Measurements from ENCODE around the gene PPIL3.
A peak's percentile ranks its signal among the peaks of the same experiment; 100 is the strongest.
"Not testable (repeated sequence)": the region's sequence is repeated elsewhere in the genome, so short reads cannot be mapped to it uniquely, and the experiment has no call there.

PPIL3 gene

GRCh38 chr2:200888704-200889625 lies at the start of gene PPIL3, which contains the start of gene NIF3L1:
PPIL3 (minus strand) TSS chr2:200889077; CDS start chr2:200887615, 1,462 bp downstream.
NIF3L1 (plus strand) TSS chr2:200889371; CDS start chr2:200891944, 2,573 bp downstream.
- DNase-seq (ENCODE audit: low spot score), result peak; percentile 99

- no peak for DNase-seq (ENCODE audit: low spot score)
These were observed 42.2 kb upstream of the PPIL3 start for GRCh38 chr2:200930947-200931626.

- no peak for DNase-seq (ENCODE audit: low spot score)
These were observed 40.7 kb upstream of the PPIL3 start for GRCh38 chr2:200929334-200930249.

GRCh38 chr2:200922439-200922838 lies 33.6 kb upstream of the PPIL3 start:
- no peak for DNase-seq (ENCODE audit: low spot score)

GRCh38 chr2:200913654-200914053 lies 24.8 kb upstream of the PPIL3 start:
- DNase-seq (ENCODE audit: low spot score), result no peak

GRCh38 chr2:200909958-200910357 lies 21.1 kb upstream of the PPIL3 start:
- no peak for DNase-seq (ENCODE audit: low spot score)

- DNase-seq (ENCODE audit: low spot score), result peak; percentile 74
These were observed 16.9 kb upstream of the PPIL3 start for GRCh38 chr2:200905618-200906296.

GRCh38 chr2:200901459-200902072 lies 12.7 kb upstream of the PPIL3 start:
- DNase-seq (ENCODE audit: low spot score), result peak; percentile 94

GRCh38 chr2:200899482-200899881 lies 10.6 kb upstream of the PPIL3 start:
- no peak for DNase-seq (ENCODE audit: low spot score)

GRCh38 chr2:200881715-200882249 lies 7.1 kb downstream of the PPIL3 start:
- DNase-seq (ENCODE audit: low spot score), result not testable (repeated sequence)

- no peak for DNase-seq (ENCODE audit: low spot score)
These were observed 10.5 kb downstream of the PPIL3 start for GRCh38 chr2:200878289-200878880.

GRCh38 chr2:200877443-200877842 lies 11.4 kb downstream of the PPIL3 start:
- no peak for DNase-seq (ENCODE audit: low spot score)

GRCh38 chr2:200873560-200873959 lies 15.3 kb downstream of the PPIL3 start:
- no peak for DNase-seq (ENCODE audit: low spot score)

- no peak for DNase-seq (ENCODE audit: low spot score)
These were observed 17.7 kb downstream of the PPIL3 start for GRCh38 chr2:200871151-200871550.

- no peak for DNase-seq (ENCODE audit: low spot score)
These were observed 19.9 kb downstream of the PPIL3 start for GRCh38 chr2:200869014-200869413.

GRCh38 chr2:200864176-200865034 lies 24.5 kb downstream of the PPIL3 start, which contains the start of gene CLK1:
CLK1 (minus strand) TSS chr2:200864658; CDS start chr2:200861862, 2,796 bp downstream.
- peak; percentile 96 for DNase-seq (ENCODE audit: low spot score)

- peak; percentile 72 for DNase-seq (ENCODE audit: low spot score)
These were observed 25.1 kb downstream of the PPIL3 start for GRCh38 chr2:200863782-200864175.

- DNase-seq (ENCODE audit: low spot score), result peak; percentile 89
These were observed 26.3 kb downstream of the PPIL3 start for GRCh38 chr2:200862532-200863000.

- no peak for DNase-seq (ENCODE audit: low spot score)
These were observed 27.2 kb downstream of the PPIL3 start for GRCh38 chr2:200861617-200862155.
